Osteoblast (primary cell): ENCODE results near the gene DPP10. TPM values are rescaled to one million over a fixed set of nuclear protein-coding genes. Genes with fewer than 3 reads are reported as not detected.

Experiments
- DNase-seq: peaks from one replicate; pipeline ENCODE4 v3.0.0; 2011; ENCODE audit warnings: low spot score, mixed read lengths; ENCODE audit not compliant: insufficient read length; ENCODE audit errors: missing footprints
- H2AFZ ChIP-seq: 2 replicates; pipeline ENCODE4 v1.6.0; 2011; ENCODE audit warnings: mild to moderate bottlenecking, low read length
- H3K27ac ChIP-seq: 2 replicates; pipeline ENCODE4 v1.5.1; 2011; ENCODE audit warnings: mild to moderate bottlenecking, low read depth, low read length, moderate library complexity
- H3K27me3 ChIP-seq: 2 replicates; pipeline ENCODE4 v1.6.0; 2012; ENCODE audit warnings: mild to moderate bottlenecking, control low read depth, inconsistent platforms, low read length, moderate library complexity; ENCODE audit not compliant: insufficient read depth
- H3K36me3 ChIP-seq: 2 replicates; pipeline ENCODE4 v1.5.1; 2011; ENCODE audit warnings: mild to moderate bottlenecking, low read length, control low read depth, moderate library complexity; ENCODE audit not compliant: insufficient read depth
- H3K4me1 ChIP-seq: 2 replicates; pipeline ENCODE4 v1.5.1; 2011; ENCODE audit warnings: mild to moderate bottlenecking, low read length, control low read depth, moderate library complexity; ENCODE audit not compliant: insufficient read depth
- H3K4me2 ChIP-seq: 2 replicates; pipeline ENCODE4 v1.6.0; 2011; ENCODE audit warnings: mild to moderate bottlenecking, low read length; ENCODE audit not compliant: insufficient read depth
- H3K4me3 ChIP-seq: fragments of 200-600 bp; sonication (generic); 3 replicates; pipeline ENCODE4 v1.5.1; 2012; ENCODE audit warnings: mild to moderate bottlenecking, low read length, inconsistent platforms; ENCODE audit not compliant: insufficient read depth
- H3K79me2 ChIP-seq: 2 replicates; pipeline ENCODE4 v1.6.0; 2012; ENCODE audit warnings: mild to moderate bottlenecking, low read length, control low read depth, inconsistent platforms; ENCODE audit not compliant: insufficient read depth
- H3K9me3 ChIP-seq: 2 replicates; pipeline ENCODE4 v1.5.1; 2011; ENCODE audit warnings: low read depth, low read length, control low read depth
- H4K20me1 ChIP-seq: 2 replicates; pipeline ENCODE4 v1.6.0; 2012; ENCODE audit warnings: mild to moderate bottlenecking, low read length, control low read depth; ENCODE audit not compliant: insufficient read depth
- CTCF ChIP-seq: IDR thresholded peaks from 2 replicates; pipeline ENCODE4 v1.5.1; 2011; ENCODE audit warnings: mild to moderate bottlenecking, low read depth, low read length, moderate library complexity; ENCODE audit errors: extremely low read depth
- total RNA-seq: library from RNA; depleted of rRNA; stranded (reverse); fragments of >200 nt; gene quantifications from 2 replicates; pipeline ENCODE4 v1.2.3, GENCODE V29; 2012

Gene DPP10
- total RNA-seq, 1 donor, result not detected

- no peak overlapping the region for H3K4me2 ChIP-seq
- H3K27me3 ChIP-seq, result no peaks in the 10 kb centered on the region
- no peak overlapping the region for H3K4me3 ChIP-seq
- no peak overlapping the region for H2AFZ ChIP-seq
- H4K20me1 ChIP-seq, result no peaks in the 10 kb centered on the region
- no peak overlapping the region for H3K27ac ChIP-seq
- H3K4me1 ChIP-seq, result no peaks in the 10 kb centered on the region
- no peak for DNase-seq
- no peaks in the 10 kb centered on the region for H3K36me3 ChIP-seq
- H3K9me3 ChIP-seq, result no peaks in the 10 kb centered on the region
- TF ChIP-seq CTCF, result no peak
- H3K79me2 ChIP-seq, result no peaks in the 10 kb centered on the region
Measured at GRCh38 chr2:114800371-114800770, 357.9 kb downstream of the DPP10 start.

- H3K4me1 ChIP-seq, result no peaks in the 10 kb centered on the region
- TF ChIP-seq CTCF, result no peak
- no peak overlapping the region for H3K4me2 ChIP-seq
- no peak overlapping the region for H2AFZ ChIP-seq
- H4K20me1 ChIP-seq, result no peaks in the 10 kb centered on the region
- no peak overlapping the region for H3K27ac ChIP-seq
- H3K27me3 ChIP-seq, result no peaks in the 10 kb centered on the region
- H3K9me3 ChIP-seq, result no peaks in the 10 kb centered on the region
- H3K36me3 ChIP-seq, result no peaks in the 10 kb centered on the region
- no peaks in the 10 kb centered on the region for H3K79me2 ChIP-seq
- no peak overlapping the region for H3K4me3 ChIP-seq
- no peak for DNase-seq
Measured at GRCh38 chr2:114805195-114805594, 362.8 kb downstream of the DPP10 start.

GRCh38 chr2:114810092-114810491, 367.7 kb downstream of the DPP10 start:
- no peaks in the 10 kb centered on the region for H3K9me3 ChIP-seq
- no peaks in the 10 kb centered on the region for H3K36me3 ChIP-seq

GRCh38 chr2:114812261-114812660, 369.8 kb downstream of the DPP10 start:
- Histone ChIP-seq H3K79me2 (no peaks in the 10 kb centered on the region), H3K4me3 (no peak overlapping the region), H4K20me1 (no peaks in the 10 kb centered on the region), H2AFZ (no peak overlapping the region), H3K36me3 (no peaks in the 10 kb centered on the region), H3K27me3 (no peaks in the 10 kb centered on the region), H3K27ac (no peak overlapping the region), H3K4me2 (no peak overlapping the region), H3K9me3 (peaks cover 2% of the 10 kb centered on the region), H3K4me1 (no peaks in the 10 kb centered on the region)
- no peak for TF ChIP-seq CTCF
- no peak for DNase-seq

More at GRCh38 chr2:114810092-114810491, 367.7 kb downstream of the DPP10 start:
- no peaks in the 10 kb centered on the region for H3K4me1 ChIP-seq
- H3K27me3 ChIP-seq, result no peaks in the 10 kb centered on the region
- no peaks in the 10 kb centered on the region for H3K79me2 ChIP-seq
- no peak for DNase-seq
- H2AFZ ChIP-seq, result no peak overlapping the region
- H3K27ac ChIP-seq, result no peak overlapping the region
- no peak for TF ChIP-seq CTCF
- H3K4me3 ChIP-seq, result no peak overlapping the region
- no peaks in the 10 kb centered on the region for H4K20me1 ChIP-seq
- H3K4me2 ChIP-seq, result no peak overlapping the region
